Sigmoid colon (tissue), 7 donors: ENCODE data around the gene FOXL3. TPM values are rescaled to one million over a fixed set of nuclear protein-coding genes. Genes with fewer than 3 reads are reported as not detected.
"Not testable (repeated sequence)": the region's sequence is repeated elsewhere in the genome, so short reads cannot be mapped to it uniquely, and the experiment has no call there.

ENCODE experiments used
- DNase-seq: peaks from one replicate; pipeline ENCODE4 v3.0.0-alpha.2; 2019
- H3K27ac ChIP-seq, 4 donors: fragments of 200-600 bp; sonication (generic); one replicate each; pipeline ENCODE4 v1.5.1; 2016 to 2019; ENCODE audit warnings: mild to moderate bottlenecking in 1 of 4
- H3K27me3 ChIP-seq, 3 donors: fragments of 200-600 bp; sonication (generic); one replicate each; pipeline ENCODE4 v1.5.1; 2019; ENCODE audit warnings: mild to moderate bottlenecking in 1 of 3
- H3K36me3 ChIP-seq, 4 donors: fragments of 200-600 bp; sonication (generic); one replicate each; pipeline ENCODE4 v1.5.1; 2016 to 2019
- H3K4me1 ChIP-seq, 4 donors: fragments of 200-600 bp; sonication (generic); one replicate each; pipeline ENCODE4 v1.5.1; 2017 to 2019
- H3K4me3 ChIP-seq, 4 donors: fragments of 200-600 bp; sonication (generic); one replicate each; pipeline ENCODE4 v1.5.1; 2017 to 2019; ENCODE audit warnings: mild to moderate bottlenecking in 2 of 4, moderate library complexity in 1 of 4
- H3K9me3 ChIP-seq, 4 donors: fragments of 200-600 bp in 3 of 4; sonication (generic) in 3 of 4; one replicate each; pipeline versions ENCODE4 v1.5.1 to v1.6.1; 2013 to 2019
- CTCF ChIP-seq, 4 experiments: fragments of 450-650 bp in 3 of 4; fragments of 200-600 bp in 1 of 4; IDR thresholded peaks; one replicate each; pipeline ENCODE4 v1.5.1; 2016 to 2019; ENCODE audit warnings: antibody characterized with exemption in 4 of 4, mild to moderate bottlenecking in 3 of 4, moderate library complexity in 2 of 4
- EP300 ChIP-seq, 4 donors: sonication (generic); formaldehyde crosslinking; IDR thresholded peaks; one replicate each; pipeline ENCODE4 v1.6.1; 2017; ENCODE audit warnings: antibody characterized with exemption in 4 of 4
- POLR2A ChIP-seq, 2 donors: fragments of 450-650 bp; IDR thresholded peaks; one replicate each; pipeline ENCODE4 v1.6.1; 2016; ENCODE audit warnings: antibody characterized with exemption in 2 of 2, mild to moderate bottlenecking in 2 of 2, moderate library complexity in 2 of 2
- POLR2AphosphoS5 ChIP-seq, 4 donors: sonication (generic); formaldehyde crosslinking; IDR thresholded peaks; one replicate each; pipeline ENCODE4 v1.6.1; 2017; ENCODE audit warnings: antibody characterized with exemption in 4 of 4
- WGBS, 2 donors: extraction: QIAGEN DNeasy Blood & Tissue Kit; methylation state at CpG; one replicate each; pipeline ENCODE4 v1.1.7; 2013; 5-methylcytosine and 5-hydroxymethylcytosine counted together
- intact Hi-C: fragments of 100-400 bp; cut with DNase I; formaldehyde crosslinking; loops from one replicate; pipeline ENCODE4 v1.15.1; 2023
- polyA plus RNA-seq, 3 donors: library from polyadenylated mRNA; stranded (reverse); fragments of 200-250 nt; gene quantifications; one replicate each; pipeline ENCODE4 v1.2.3, GENCODE V29; 2013
- total RNA-seq, 4 donors: library from RNA; depleted of rRNA; stranded (reverse); fragments of >200 nt; gene quantifications; one replicate each; pipeline ENCODE4 v1.1.0, GENCODE V29; 2016
- donor health status: healthy with polysubstance abuse.
- donor health status: Bipolar disorder and iron deficiency.
- donor health status: healthy.

The FOXL3 gene
- total and polyA plus RNA-seq, 7 donors = not detected

- Histone ChIP-seq H3K4me3 (no peak overlapping the region), H3K27ac (no peak overlapping the region), H3K27me3 (no peaks in the 10 kb centered on the region), H3K9me3 (no peaks in the 10 kb centered on the region), H3K36me3 (no peaks in the 10 kb centered on the region), H3K4me1 (peaks cover 0 to 18% (median 17%) of the 10 kb centered on the region in 4 donors)
- WGBS, 2 donors = 88 to 93% methylated on average over 11 of the region's 11 CpGs
- intact Hi-C loops = no loop called here
- TF ChIP-seq CTCF (IDR thresholded peaks at IDR 0.05) (no peak), EP300 (IDR thresholded peaks at IDR 0.05) (no peak), POLR2AphosphoS5 (IDR thresholded peaks at IDR 0.05) (no peak), POLR2A (IDR thresholded peaks at IDR 0.05) (no peak)
- DNase-seq = peak; percentile 56
Measured at GRCh38 chr7:335358-336148, 45.6 kb downstream of the FOXL3 start.

- H3K4me3 ChIP-seq, H3K36me3 ChIP-seq, intact Hi-C loops, H3K27ac ChIP-seq, H3K27me3 ChIP-seq, H3K9me3 ChIP-seq: not testable (repeated sequence)
- H3K4me1 ChIP-seq = peaks cover 0 to 18% (median 17%) of the 10 kb centered on the region in 4 donors
- 92 to 94% methylated on average over 25 of the region's 25 CpGs for WGBS, 2 donors
- peak; percentile 50 for DNase-seq
Measured at GRCh38 chr7:336149-336533, 46.2 kb downstream of the FOXL3 start.

- H3K27me3 ChIP-seq = no peaks in the 10 kb centered on the region
- no peaks in the 10 kb centered on the region for H3K9me3 ChIP-seq
- 64 to 81% methylated on average over 34 of the region's 34 CpGs for WGBS, 2 donors
- peak; percentile 47 for DNase-seq
- no peak for TF ChIP-seq POLR2A (IDR thresholded peaks at IDR 0.05)
- TF ChIP-seq POLR2AphosphoS5 (IDR thresholded peaks at IDR 0.05) = no peak
- no peak for TF ChIP-seq EP300 (IDR thresholded peaks at IDR 0.05)
- no peak for TF ChIP-seq CTCF (IDR thresholded peaks at IDR 0.05)
- H3K4me3 ChIP-seq = no peak overlapping the region
- peaks cover 0 to 17% (median 17%) of the 10 kb centered on the region in 4 donors for H3K4me1 ChIP-seq
- H3K36me3 ChIP-seq = no peaks in the 10 kb centered on the region
- intact Hi-C loops = no loop called here
- no peak overlapping the region for H3K27ac ChIP-seq
Measured at GRCh38 chr7:336810-337566, 47.0 kb downstream of the FOXL3 start.

GRCh38 chr7:337567-337951, 47.6 kb downstream of the FOXL3 start:
- no peak overlapping the region for H3K27ac ChIP-seq
- H3K4me1 ChIP-seq = peaks cover 0 to 11% (median 11%) of the 10 kb centered on the region in 4 donors
- WGBS, 2 donors = 82 to 88% methylated on average over 17 of the region's 17 CpGs
- no peak for DNase-seq
- no peaks in the 10 kb centered on the region for H3K27me3 ChIP-seq
- TF ChIP-seq POLR2AphosphoS5 (IDR thresholded peaks at IDR 0.05) (no peak), CTCF (IDR thresholded peaks at IDR 0.05) (no peak), POLR2A (IDR thresholded peaks at IDR 0.05) (no peak), EP300 (IDR thresholded peaks at IDR 0.05) (no peak)
- no peak overlapping the region for H3K4me3 ChIP-seq
- H3K9me3 ChIP-seq = no peaks in the 10 kb centered on the region
- intact Hi-C loops = no loop called here
- H3K36me3 ChIP-seq = no peaks in the 10 kb centered on the region

- H3K4me3 ChIP-seq = no peak overlapping the region
- no peaks in the 10 kb centered on the region for H3K9me3 ChIP-seq
- no peak for DNase-seq
- H3K36me3 ChIP-seq = no peaks in the 10 kb centered on the region
- WGBS, 2 donors = 94% methylated on average over 31 of the region's 31 CpGs
- no peak overlapping the region for H3K27ac ChIP-seq
- no peaks in the 10 kb centered on the region for H3K27me3 ChIP-seq
- intact Hi-C loops = no loop called here
- TF ChIP-seq POLR2A (IDR thresholded peaks at IDR 0.05) (no peak), CTCF (IDR thresholded peaks at IDR 0.05) (no peak)
- peaks cover 0 to 2% (median 2%) of the 10 kb centered on the region in 4 donors for H3K4me1 ChIP-seq
Measured at GRCh38 chr7:338295-339061, 48.5 kb downstream of the FOXL3 start.
